Panc1 (cell line): Measurements from ENCODE around the gene ZNF18. TPM values are rescaled to one million over a fixed set of nuclear protein-coding genes. Genes with fewer than 3 reads are reported as not detected.

Experiments
- ATAC-seq: fragments of 200-7000 bp; cut with Tn5 transposase; 2 replicates; pipeline ENCODE4 v1.9.1; 2020; ENCODE audit warnings: mild to moderate bottlenecking, moderate library complexity
- BruUV-seq: library from RNA; stranded (reverse); fragments of 400-500 nt; replicated peaks from 2 replicates; lab custom pipeline; 2021; lab: Mats Ljungman, UMichigan
- CTCF ChIA-PET: fragments of 300-600 bp; sonication (Branson Sonifier 250); formaldehyde crosslinking; loops from one replicate; lab custom pipeline; 2022; ENCODE audit warnings: antibody characterized with exemption; lab: Charles Lee
- POLR2A ChIA-PET: fragments of 300-600 bp; sonication (Branson Sonifier 250); formaldehyde crosslinking; loops from one replicate; lab custom pipeline; 2022; ENCODE audit warnings: antibody characterized with exemption; lab: Charles Lee
- DNase-seq: peaks from one replicate; pipeline ENCODE4 v3.0.0-alpha.2; 2010; ENCODE audit warnings: low read depth, low spot score
- H3K27ac ChIP-seq: 2 replicates; pipeline ENCODE4 v1.5.1; 2011; ENCODE audit warnings: mild to moderate bottlenecking, low read length, inconsistent platforms
- H3K27me3 ChIP-seq: fragments of 200-500 bp; sonication (Bioruptor generic); 2 replicates; pipeline ENCODE4 v1.6.0; 2014; ENCODE audit warnings: low read length, inconsistent platforms; ENCODE audit not compliant: control insufficient read depth, insufficient read depth
- H3K36me3 ChIP-seq: fragments of 200-500 bp; sonication (Bioruptor generic); 2 replicates; pipeline ENCODE4 v1.5.1; 2014; ENCODE audit warnings: inconsistent platforms, mild to moderate bottlenecking, low read length, moderate library complexity; ENCODE audit not compliant: control insufficient read depth, insufficient read depth
- H3K4me1 ChIP-seq: 2 replicates; pipeline ENCODE4 v1.5.1; 2011; ENCODE audit warnings: inconsistent platforms, mild to moderate bottlenecking, low read length, moderate library complexity; ENCODE audit not compliant: control insufficient read depth, insufficient read depth
- H3K4me3 ChIP-seq, 2 experiments: 2 replicates each; pipeline ENCODE4 v1.5.1; 2011 to 2012; ENCODE audit warnings: low read depth in 2 of 2, low read length in 2 of 2, mild to moderate bottlenecking in 2 of 2, inconsistent platforms in 1 of 2, moderate library complexity in 1 of 2
- H3K9me3 ChIP-seq: fragments of 200-500 bp; sonication (Bioruptor generic); 2 replicates; pipeline ENCODE4 v1.5.1; 2014; ENCODE audit warnings: low read depth, mild to moderate bottlenecking, inconsistent platforms, low read length, moderate library complexity; ENCODE audit not compliant: control insufficient read depth, insufficient read depth
- POLR2AphosphoS5 ChIP-seq: IDR thresholded peaks from 2 replicates; pipeline ENCODE4 v1.6.1; 2012; ENCODE audit warnings: mild to moderate bottlenecking, low read depth, low read length, moderate library complexity
- SIN3A ChIP-seq: IDR thresholded peaks from 2 replicates; pipeline ENCODE4 v1.6.1; 2012; ENCODE audit warnings: low read depth, mild to moderate bottlenecking, low read length, moderate library complexity, borderline replicate concordance; ENCODE audit not compliant: insufficient read depth
- TCF7L2 ChIP-seq: IDR thresholded peaks from 2 replicates; pipeline ENCODE4 v1.6.1; 2011; ENCODE audit warnings: mild to moderate bottlenecking, low read depth, low read length, inconsistent platforms
- in situ Hi-C: cut with HindIII; loops from 2 replicates; pipeline ENCODE4 v1.10.0; 2016; ENCODE audit warnings: low sequenced_read_pairs, low pct_unique_long_range_greater_than_20kb
- intact Hi-C: fragments of 100-400 bp; cut with micrococcal nuclease; formaldehyde crosslinking; loops from one replicate; pipeline ENCODE4 v1.10.0; 2022; ENCODE audit not compliant: unreplicated experiment
- total RNA-seq: library from RNA; stranded (reverse); gene quantifications from one replicate; pipeline ENCODE4 v1.2.1, GENCODE V29; 2021; ENCODE audit not compliant: unreplicated experiment
- TF ChIP-seq, protein P1 (sequence below): fragments of 450-650 bp; IDR thresholded peaks from 2 replicates; pipeline ENCODE4 v1.5.1; 2017; ENCODE audit warnings: mild to moderate bottlenecking
- TF ChIP-seq, protein P2 (sequence below), 2 experiments: IDR thresholded peaks; 2 replicates each; pipeline ENCODE4 v1.6.1; 2011 to 2012; ENCODE audit warnings: low read depth in 2 of 2, control low read depth in 1 of 2, low read length in 1 of 2, mild to moderate bottlenecking in 1 of 2, moderate library complexity in 1 of 2; ENCODE audit not compliant: insufficient read depth in 1 of 2

ZNF18 gene
- total RNA-seq, 1 experiment from 2014 or later, result 7.4 TPM

GRCh38 chr17:12024327-12024726 lies 27.1 kb upstream of the ZNF18 start:
- Histone ChIP-seq H3K9me3 (no peaks in the 10 kb centered on the region), H3K4me1 (peaks cover 9% of the 10 kb centered on the region), H3K27me3 (no peaks in the 10 kb centered on the region), H3K36me3 (no peaks in the 10 kb centered on the region), H3K4me3 (no peak overlapping the region), H3K27ac (no peak overlapping the region)
- TF ChIP-seq, protein P1, sequence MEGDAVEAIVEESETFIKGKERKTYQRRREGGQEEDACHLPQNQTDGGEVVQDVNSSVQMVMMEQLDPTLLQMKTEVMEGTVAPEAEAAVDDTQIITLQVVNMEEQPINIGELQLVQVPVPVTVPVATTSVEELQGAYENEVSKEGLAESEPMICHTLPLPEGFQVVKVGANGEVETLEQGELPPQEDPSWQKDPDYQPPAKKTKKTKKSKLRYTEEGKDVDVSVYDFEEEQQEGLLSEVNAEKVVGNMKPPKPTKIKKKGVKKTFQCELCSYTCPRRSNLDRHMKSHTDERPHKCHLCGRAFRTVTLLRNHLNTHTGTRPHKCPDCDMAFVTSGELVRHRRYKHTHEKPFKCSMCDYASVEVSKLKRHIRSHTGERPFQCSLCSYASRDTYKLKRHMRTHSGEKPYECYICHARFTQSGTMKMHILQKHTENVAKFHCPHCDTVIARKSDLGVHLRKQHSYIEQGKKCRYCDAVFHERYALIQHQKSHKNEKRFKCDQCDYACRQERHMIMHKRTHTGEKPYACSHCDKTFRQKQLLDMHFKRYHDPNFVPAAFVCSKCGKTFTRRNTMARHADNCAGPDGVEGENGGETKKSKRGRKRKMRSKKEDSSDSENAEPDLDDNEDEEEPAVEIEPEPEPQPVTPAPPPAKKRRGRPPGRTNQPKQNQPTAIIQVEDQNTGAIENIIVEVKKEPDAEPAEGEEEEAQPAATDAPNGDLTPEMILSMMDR, result no peak
- no peak for TF ChIP-seq SIN3A
- no peak for TF ChIP-seq POLR2AphosphoS5
- ATAC-seq, result no peak
- intact Hi-C loops, result no loop called here
- in situ Hi-C loops, result no loop called here
- BruUV-seq, result no TSS peak
- POLR2A ChIA-PET, result no interaction called here
- CTCF ChIA-PET, result no interaction called here
- peak; percentile 59 for DNase-seq

GRCh38 chr17:12022310-12022709 lies 25.0 kb upstream of the ZNF18 start:
- no peak overlapping the region for H3K27ac ChIP-seq
- BruUV-seq, result no TSS peak

More at GRCh38 chr17:12022310-12022709, 25.0 kb upstream of the ZNF18 start:
- ChIA-PET POLR2A (interaction anchor here (1.0 kb wide), 1 partner anchor 44 kb away, joined by 4 read pairs; no protein-coding TSS in a partner anchor), CTCF (no interaction called here)
- Histone ChIP-seq H3K27me3 (no peaks in the 10 kb centered on the region; the same call in 1 of the 2 replicates), H3K4me1 (peaks cover 9% of the 10 kb centered on the region), H3K36me3 (no peaks in the 10 kb centered on the region), H3K9me3 (no peaks in the 10 kb centered on the region), H3K4me3 (no peak overlapping the region; a peak in 1 of 4 replicates)
- in situ Hi-C loops, result no loop called here
- intact Hi-C loops, result no loop called here
- DNase-seq (no peak), ATAC-seq (no peak)
- TF ChIP-seq, protein P2, sequence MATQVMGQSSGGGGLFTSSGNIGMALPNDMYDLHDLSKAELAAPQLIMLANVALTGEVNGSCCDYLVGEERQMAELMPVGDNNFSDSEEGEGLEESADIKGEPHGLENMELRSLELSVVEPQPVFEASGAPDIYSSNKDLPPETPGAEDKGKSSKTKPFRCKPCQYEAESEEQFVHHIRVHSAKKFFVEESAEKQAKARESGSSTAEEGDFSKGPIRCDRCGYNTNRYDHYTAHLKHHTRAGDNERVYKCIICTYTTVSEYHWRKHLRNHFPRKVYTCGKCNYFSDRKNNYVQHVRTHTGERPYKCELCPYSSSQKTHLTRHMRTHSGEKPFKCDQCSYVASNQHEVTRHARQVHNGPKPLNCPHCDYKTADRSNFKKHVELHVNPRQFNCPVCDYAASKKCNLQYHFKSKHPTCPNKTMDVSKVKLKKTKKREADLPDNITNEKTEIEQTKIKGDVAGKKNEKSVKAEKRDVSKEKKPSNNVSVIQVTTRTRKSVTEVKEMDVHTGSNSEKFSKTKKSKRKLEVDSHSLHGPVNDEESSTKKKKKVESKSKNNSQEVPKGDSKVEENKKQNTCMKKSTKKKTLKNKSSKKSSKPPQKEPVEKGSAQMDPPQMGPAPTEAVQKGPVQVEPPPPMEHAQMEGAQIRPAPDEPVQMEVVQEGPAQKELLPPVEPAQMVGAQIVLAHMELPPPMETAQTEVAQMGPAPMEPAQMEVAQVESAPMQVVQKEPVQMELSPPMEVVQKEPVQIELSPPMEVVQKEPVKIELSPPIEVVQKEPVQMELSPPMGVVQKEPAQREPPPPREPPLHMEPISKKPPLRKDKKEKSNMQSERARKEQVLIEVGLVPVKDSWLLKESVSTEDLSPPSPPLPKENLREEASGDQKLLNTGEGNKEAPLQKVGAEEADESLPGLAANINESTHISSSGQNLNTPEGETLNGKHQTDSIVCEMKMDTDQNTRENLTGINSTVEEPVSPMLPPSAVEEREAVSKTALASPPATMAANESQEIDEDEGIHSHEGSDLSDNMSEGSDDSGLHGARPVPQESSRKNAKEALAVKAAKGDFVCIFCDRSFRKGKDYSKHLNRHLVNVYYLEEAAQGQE (IDR thresholded peaks at IDR 0.05; ENCODE audit: insufficient read depth in 1 of 2, low read depth in 2 of 2, low read length in 1 of 2), result no peak
- TF ChIP-seq POLR2AphosphoS5 (no peak), TCF7L2 (no peak), SIN3A (no peak)
- TF ChIP-seq, protein P1, result no peak
